Endodermal cell (in vitro differentiated cells): ENCODE results near the gene SHISA3. TPM values are rescaled to one million over a fixed set of nuclear protein-coding genes. Genes with fewer than 3 reads are reported as not detected.

Source experiments
- DNase-seq: peaks from one replicate; pipeline ENCODE4 v3.0.0-alpha.2; 2017
- H3K27ac ChIP-seq: 2 replicates; pipeline ENCODE4 v1.5.1; 2013; ENCODE audit warnings: mild to moderate bottlenecking, low read depth, low read length, moderate library complexity
- H3K27me3 ChIP-seq: 2 replicates; pipeline ENCODE4 v1.6.1; 2013; ENCODE audit warnings: mild to moderate bottlenecking, low read length, moderate library complexity; ENCODE audit not compliant: insufficient read depth, control insufficient read depth, poor library complexity, severe bottlenecking
- H3K36me3 ChIP-seq: 2 replicates; pipeline ENCODE4 v1.7.0; 2013; ENCODE audit warnings: mild to moderate bottlenecking, low read length, moderate library complexity; ENCODE audit not compliant: control insufficient read depth, insufficient read depth
- H3K4me1 ChIP-seq: one replicate; pipeline ENCODE4 v1.7.0; 2013; ENCODE audit warnings: low read length; ENCODE audit not compliant: control insufficient read depth, insufficient read depth
- H3K4me3 ChIP-seq: 2 replicates; pipeline ENCODE4 v1.5.1; 2013; ENCODE audit warnings: mild to moderate bottlenecking, low read length, moderate library complexity
- H3K9ac ChIP-seq: 2 replicates; pipeline ENCODE4 v1.6.1; 2013; ENCODE audit warnings: mild to moderate bottlenecking, low read length, moderate library complexity; ENCODE audit not compliant: poor library complexity, severe bottlenecking; ENCODE audit errors: extremely low read depth
- H3K9me3 ChIP-seq: 2 replicates; pipeline ENCODE4 v1.6.1; 2013; ENCODE audit warnings: mild to moderate bottlenecking, low read length, moderate library complexity; ENCODE audit not compliant: control insufficient read depth
- H3K27ac Mint-ChIP-seq: 2 replicates; pipeline ENCODE4 v1.8.0; 2020; ENCODE audit warnings: mixed read lengths
- H3K27me3 Mint-ChIP-seq: 2 replicates; pipeline ENCODE4 v1.8.0; 2021; ENCODE audit warnings: mild to moderate bottlenecking, mixed read lengths; ENCODE audit not compliant: insufficient read depth
- H3K36me3 Mint-ChIP-seq: 2 replicates; pipeline ENCODE4 v1.8.0; 2020; ENCODE audit warnings: low read depth, mixed read lengths
- H3K4me1 Mint-ChIP-seq: 2 replicates; pipeline ENCODE4 v1.8.0; 2020; ENCODE audit warnings: mixed read lengths
- H3K4me3 Mint-ChIP-seq: 2 replicates; pipeline ENCODE4 v1.8.0; 2020; ENCODE audit warnings: mild to moderate bottlenecking, moderate library complexity, mixed read lengths
- H3K9me3 Mint-ChIP-seq: 2 replicates; pipeline ENCODE4 v1.8.0; 2020; ENCODE audit warnings: mild to moderate bottlenecking, mixed read lengths
- WGBS, 2 experiments: methylation state at CpG; one replicate each; pipeline versions ENCODE4 v1.1.5 to v1.1.7; 2013; ENCODE audit warnings: missing lambda C conversion rate in 2 of 2, mixed read lengths in 1 of 2; ENCODE audit not compliant: insufficient coverage in 1 of 2, insufficient read length in 1 of 2; 5-methylcytosine and 5-hydroxymethylcytosine counted together
- total RNA-seq, 2 donors: library from RNA; stranded (reverse); fragmentation: NEBNext Ultra II Directional in 1 of 2; extraction: Animal tissue kit (Norgen Biotek cat#: 25700) in 1 of 2; gene quantifications; 2 replicates in 1 of 2; 3 replicates in 1 of 2; pipeline ENCODE4 v1.2.1, GENCODE V29; 2021
- TF ChIP-seq, protein P1 (sequence below): fragments of 200-600 bp; sonication (generic); conservative IDR thresholded peaks from 2 replicates; pipeline ENCODE4 v1.5.0; 2021; ENCODE audit warnings: antibody characterized with exemption, mild to moderate bottlenecking

The SHISA3 gene
- total RNA-seq, 2 donors from 2014 or later, result 18.0 to 37.0 TPM

DNA sequence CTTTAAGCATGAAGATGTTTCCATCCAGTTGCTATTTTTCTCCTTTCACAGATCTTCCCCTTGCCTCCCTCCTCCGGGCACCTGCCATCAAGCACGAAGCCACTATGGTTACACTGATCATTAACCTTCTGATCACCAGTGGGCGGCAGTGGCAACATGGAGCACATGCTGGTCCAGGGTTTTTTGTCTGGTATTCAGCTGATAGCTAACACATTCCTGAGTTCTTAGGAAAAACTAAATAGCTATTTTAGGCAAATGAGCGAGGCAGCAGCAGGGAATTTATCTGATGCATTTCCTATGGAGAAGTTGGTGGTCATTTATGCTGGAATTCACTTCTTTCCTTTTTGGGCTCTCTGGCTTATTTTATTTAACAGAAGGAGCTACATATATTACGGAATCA lies 22.9 kb downstream of the SHISA3 start:
- Mint-ChIP-seq H3K36me3 (peaks cover 19% of the 10 kb centered on the region), H3K4me1 (peaks cover 16% of the 10 kb centered on the region), H3K9me3 (no peaks in the 10 kb centered on the region), H3K27me3 (peaks cover 35% of the 10 kb centered on the region), H3K27ac (no peak overlapping the region), H3K4me3 (no peak overlapping the region)
- H3K27ac ChIP-seq, result no peak overlapping the region
- no peaks in the 10 kb centered on the region for H3K27me3 ChIP-seq
- no peaks in the 10 kb centered on the region for H3K4me1 ChIP-seq
- H3K9me3 ChIP-seq, result no peaks in the 10 kb centered on the region
- DNase-seq, result no peak
- no peak overlapping the region for H3K9ac ChIP-seq
- TF ChIP-seq, protein P1, sequence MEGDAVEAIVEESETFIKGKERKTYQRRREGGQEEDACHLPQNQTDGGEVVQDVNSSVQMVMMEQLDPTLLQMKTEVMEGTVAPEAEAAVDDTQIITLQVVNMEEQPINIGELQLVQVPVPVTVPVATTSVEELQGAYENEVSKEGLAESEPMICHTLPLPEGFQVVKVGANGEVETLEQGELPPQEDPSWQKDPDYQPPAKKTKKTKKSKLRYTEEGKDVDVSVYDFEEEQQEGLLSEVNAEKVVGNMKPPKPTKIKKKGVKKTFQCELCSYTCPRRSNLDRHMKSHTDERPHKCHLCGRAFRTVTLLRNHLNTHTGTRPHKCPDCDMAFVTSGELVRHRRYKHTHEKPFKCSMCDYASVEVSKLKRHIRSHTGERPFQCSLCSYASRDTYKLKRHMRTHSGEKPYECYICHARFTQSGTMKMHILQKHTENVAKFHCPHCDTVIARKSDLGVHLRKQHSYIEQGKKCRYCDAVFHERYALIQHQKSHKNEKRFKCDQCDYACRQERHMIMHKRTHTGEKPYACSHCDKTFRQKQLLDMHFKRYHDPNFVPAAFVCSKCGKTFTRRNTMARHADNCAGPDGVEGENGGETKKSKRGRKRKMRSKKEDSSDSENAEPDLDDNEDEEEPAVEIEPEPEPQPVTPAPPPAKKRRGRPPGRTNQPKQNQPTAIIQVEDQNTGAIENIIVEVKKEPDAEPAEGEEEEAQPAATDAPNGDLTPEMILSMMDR, result no peak
- H3K36me3 ChIP-seq, result peaks cover 6% of the 10 kb centered on the region
- WGBS, 2 experiments, result 86 to 100% methylated on average over 3 to 5 of the region's 5 CpGs
- H3K4me3 ChIP-seq, result no peak overlapping the region

DNA sequence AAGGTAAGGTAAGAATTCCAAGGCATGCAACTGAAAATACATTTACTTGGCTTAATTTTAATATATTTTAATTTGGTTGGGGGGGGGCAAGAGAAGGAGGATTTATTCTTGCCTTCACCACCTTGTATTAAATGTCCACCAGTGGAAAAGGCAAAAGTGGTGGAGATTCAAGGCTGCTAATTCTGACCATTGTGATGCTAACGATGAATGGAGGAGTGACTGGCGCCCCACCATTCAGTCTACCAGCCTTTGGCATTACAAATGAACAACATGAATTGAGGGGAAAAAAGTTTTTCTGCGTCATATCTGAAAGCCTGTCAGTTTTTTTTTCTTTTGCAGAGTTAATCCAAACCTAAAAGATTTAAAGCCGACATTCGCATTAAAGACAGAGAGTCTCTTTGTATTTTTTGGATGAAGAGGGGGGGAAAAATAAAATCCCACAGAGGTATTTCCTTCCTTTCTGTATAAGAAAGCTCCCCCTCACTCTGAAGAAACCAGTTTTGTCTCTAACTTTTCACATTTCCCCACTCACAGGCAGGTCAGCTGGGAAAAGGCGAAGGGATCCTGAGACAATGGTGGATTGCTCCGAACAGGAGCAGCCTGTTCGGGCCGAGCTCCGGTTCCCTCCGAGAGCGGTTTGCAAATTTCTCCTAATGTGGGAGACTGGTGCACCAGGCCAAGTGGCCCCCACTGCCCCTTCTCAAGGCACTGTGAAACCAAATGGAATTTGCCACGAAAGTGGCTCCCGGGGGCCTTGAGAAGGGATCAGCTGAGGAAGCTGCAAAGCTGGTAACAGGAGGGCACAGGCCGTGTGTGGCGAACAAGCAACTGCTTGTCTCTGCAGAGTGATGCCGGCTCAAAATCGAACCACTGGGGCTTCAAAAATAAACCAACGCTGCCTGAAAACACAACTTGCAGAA lies 28.1 kb downstream of the SHISA3 start:
- Histone ChIP-seq H3K4me3 (no peak overlapping the region), H3K27me3 (no peaks in the 10 kb centered on the region), H3K36me3 (peaks cover 6% of the 10 kb centered on the region), H3K9me3 (no peaks in the 10 kb centered on the region), H3K4me1 (peaks cover 11% of the 10 kb centered on the region), H3K27ac (peak overlapping the region; percentile 22), H3K9ac (no peak overlapping the region)
- Mint-ChIP-seq H3K27ac (peak overlapping the region; percentile 21), H3K4me3 (peak overlapping the region; percentile 7), H3K4me1 (peaks cover 33% of the 10 kb centered on the region), H3K9me3 (no peaks in the 10 kb centered on the region), H3K36me3 (peaks cover 20% of the 10 kb centered on the region), H3K27me3 (peaks cover 57% of the 10 kb centered on the region)
- TF ChIP-seq, protein P1, result no peak
- 73 to 78% methylated on average over 16 to 17 of the region's 19 CpGs for WGBS, 2 experiments
- peak; percentile 63 for DNase-seq

DNA sequence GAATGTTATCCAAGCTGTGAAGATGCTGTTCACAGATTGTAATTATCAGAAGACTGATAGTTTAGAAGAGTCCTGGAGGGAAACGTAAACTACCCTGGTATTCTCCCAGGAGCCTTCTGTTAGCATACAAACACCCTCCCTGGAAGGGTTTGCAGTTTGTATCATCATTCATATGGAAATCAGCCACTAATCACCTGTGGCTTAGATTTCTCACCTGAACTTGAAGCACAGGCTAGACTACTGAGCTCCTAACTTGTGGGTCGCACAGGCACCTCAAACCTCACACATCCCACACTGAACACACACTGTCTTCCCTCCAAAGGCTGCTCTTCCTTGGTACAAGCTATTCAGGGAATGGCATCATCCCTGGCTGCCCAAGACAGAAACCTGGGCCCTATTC lies 30.7 kb downstream of the SHISA3 start:
- TF ChIP-seq, protein P1, result no peak
- no peak overlapping the region for H3K27ac Mint-ChIP-seq
- Histone ChIP-seq H3K9ac (no peak overlapping the region), H3K36me3 (no peaks in the 10 kb centered on the region), H3K27ac (no peak overlapping the region), H3K4me3 (no peak overlapping the region), H3K9me3 (no peaks in the 10 kb centered on the region), H3K27me3 (no peaks in the 10 kb centered on the region), H3K4me1 (peaks cover 11% of the 10 kb centered on the region)
- H3K4me3 Mint-ChIP-seq, result no peak overlapping the region
- peak; percentile 70 for DNase-seq
- H3K27me3 Mint-ChIP-seq, result peaks cover 72% of the 10 kb centered on the region
- peaks cover 13% of the 10 kb centered on the region for H3K36me3 Mint-ChIP-seq
- 29 to 31% methylated on average over 1 to 2 of the region's 2 CpGs for WGBS, 2 experiments
- peaks cover 33% of the 10 kb centered on the region for H3K4me1 Mint-ChIP-seq
- no peaks in the 10 kb centered on the region for H3K9me3 Mint-ChIP-seq
